Skeletal muscle tissue (tissue), 4 donors: Measurements from ENCODE around the gene NAXD. TPM values are rescaled to one million over a fixed set of nuclear protein-coding genes. Genes with fewer than 3 reads are reported as not detected.
A peak's percentile ranks its signal among the peaks of the same experiment; 100 is the strongest.
"Not testable (repeated sequence)": the region's sequence is repeated elsewhere in the genome, so short reads cannot be mapped to it uniquely, and the experiment has no call there.

Experiments
- H3K27ac ChIP-seq: one replicate; pipeline ENCODE4 v1.7.0; 2013; ENCODE audit warnings: mild to moderate bottlenecking, low read depth, low read length, inconsistent platforms
- H3K27me3 ChIP-seq, 3 donors: one replicate each; pipeline ENCODE4 v1.7.0; 2013; ENCODE audit warnings: low read length in 3 of 3; ENCODE audit not compliant: control insufficient read depth in 3 of 3, insufficient read depth in 3 of 3
- H3K36me3 ChIP-seq, 3 donors: one replicate each; pipeline ENCODE4 v1.7.0; 2013; ENCODE audit warnings: low read length in 3 of 3; ENCODE audit not compliant: control insufficient read depth in 3 of 3, insufficient read depth in 3 of 3
- H3K4me1 ChIP-seq, 3 donors: one replicate each; pipeline ENCODE4 v1.7.0; 2013; ENCODE audit warnings: low read length in 3 of 3, mild to moderate bottlenecking in 3 of 3; ENCODE audit not compliant: control insufficient read depth in 3 of 3, insufficient read depth in 3 of 3
- H3K4me3 ChIP-seq, 3 donors: one replicate each; pipeline ENCODE4 v1.7.0; 2013; ENCODE audit warnings: low read length in 3 of 3
- H3K9ac ChIP-seq, 3 donors: one replicate each; pipeline ENCODE4 v1.7.0; 2013; ENCODE audit warnings: low read length in 3 of 3, mild to moderate bottlenecking in 3 of 3, moderate library complexity in 2 of 3, low read depth in 1 of 3
- H3K9me3 ChIP-seq, 3 donors: one replicate each; pipeline ENCODE4 v1.7.0; 2013; ENCODE audit warnings: low read length in 3 of 3; ENCODE audit not compliant: control insufficient read depth in 3 of 3
- total RNA-seq: library from RNA; depleted of rRNA; stranded (reverse); fragments of >200 nt; gene quantifications from one replicate; pipeline ENCODE4 v1.2.3, GENCODE V29; 2014
- donor health status: Osteomylitis.

The NAXD gene
- total RNA-seq, 1 donor from 2014 or later: 13.0 TPM

DNA sequence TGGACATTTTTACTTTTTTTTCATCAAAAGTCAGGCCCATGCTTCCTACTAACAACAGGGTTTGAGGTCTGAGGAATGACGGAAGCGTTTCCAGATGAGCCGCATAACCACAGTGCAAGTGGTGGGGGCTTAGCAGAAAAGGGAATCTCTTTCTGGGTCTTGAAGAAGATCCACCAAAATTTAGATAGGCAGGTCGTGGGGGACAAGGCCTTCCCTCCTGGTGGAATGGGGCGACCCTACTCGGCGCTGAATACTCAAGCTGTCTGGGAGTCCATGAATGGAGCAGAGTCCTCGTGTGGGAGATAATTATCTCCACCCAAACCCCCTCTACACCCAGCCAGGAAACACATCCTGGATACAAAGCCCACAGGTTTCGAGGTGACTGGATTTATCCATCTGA, 53.7 kb downstream of the NAXD start:
- Histone ChIP-seq H3K27me3 (no peaks in the 10 kb centered on the region), H3K9me3 (no peaks in the 10 kb centered on the region), H3K27ac (no peak overlapping the region), H3K4me3 (no peak overlapping the region), H3K9ac (no peak overlapping the region), H3K36me3 (peaks cover 24 to 28% (median 26%) of the 10 kb centered on the region in 3 donors), H3K4me1 (no peaks in the 10 kb centered on the region)

DNA sequence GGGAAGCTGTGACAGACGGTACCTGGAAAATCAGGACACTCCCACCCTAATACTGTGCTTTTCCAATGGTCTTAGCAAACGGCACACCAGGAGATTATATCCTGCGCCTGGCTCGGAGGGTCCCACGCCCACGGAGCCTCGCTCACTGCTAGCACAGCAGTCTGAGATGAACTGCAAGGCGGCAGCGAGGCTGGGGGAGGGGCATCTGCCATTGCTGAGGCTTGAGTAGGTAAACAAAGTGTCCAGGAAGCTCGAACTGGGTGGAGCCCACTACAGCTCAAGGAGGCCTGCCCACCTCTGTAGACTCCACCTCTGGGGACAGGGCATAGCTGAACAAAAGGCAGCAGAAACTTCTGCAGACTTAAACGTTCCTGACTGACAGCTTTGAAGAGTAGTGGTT, 54.5 kb downstream of the NAXD start:
- H3K9ac ChIP-seq: not testable (repeated sequence)
- H3K36me3 ChIP-seq: peaks cover 21 to 26% (median 22%) of the 10 kb centered on the region in 3 donors

DNA sequence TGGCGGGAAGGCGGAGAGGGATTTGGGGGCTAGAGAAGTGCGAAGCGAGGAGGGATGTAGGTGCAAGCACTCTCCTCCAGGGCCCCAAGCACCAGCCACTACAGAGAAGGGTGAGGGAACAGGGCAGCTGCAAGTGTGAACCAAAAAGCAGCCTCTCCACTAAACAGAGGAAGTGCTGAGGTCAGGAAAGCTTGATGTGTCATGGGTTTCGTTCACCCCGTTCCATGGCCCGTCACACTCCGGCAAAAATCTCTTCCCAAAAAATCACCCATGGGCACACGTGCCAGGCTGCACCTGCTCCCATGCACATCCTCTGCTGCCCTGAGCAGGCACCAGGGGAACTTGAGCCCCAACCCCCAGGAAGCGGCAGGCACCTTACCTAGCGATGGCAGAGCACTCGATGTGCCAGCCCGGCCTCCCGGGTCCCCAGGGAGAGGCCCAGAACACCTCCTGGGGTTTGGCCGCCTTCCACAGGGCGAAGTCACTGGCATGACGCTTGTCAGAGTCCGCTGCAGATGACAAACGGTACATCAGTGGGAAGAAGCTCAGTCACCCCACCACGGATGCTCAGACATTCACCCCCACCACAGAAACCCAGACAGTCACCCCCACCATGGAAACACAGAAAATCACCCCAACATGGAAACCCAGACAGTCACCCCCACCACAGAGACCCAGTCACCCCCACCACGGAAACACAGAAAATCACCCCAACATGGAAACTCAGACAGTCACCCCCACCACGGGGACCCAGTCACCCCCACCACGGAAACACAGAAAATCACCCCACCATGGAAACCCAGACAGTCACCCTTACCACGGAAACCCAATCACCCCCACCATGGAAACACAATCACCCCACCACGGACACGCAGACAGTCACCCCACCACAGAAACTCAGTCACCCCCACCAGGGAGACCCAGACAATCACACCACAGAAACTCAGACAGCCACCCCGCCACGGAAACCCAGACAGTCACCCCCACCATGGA, 61.5 kb downstream of the NAXD start:
- Histone ChIP-seq H3K27ac (peak overlapping the region; percentile 12), H3K4me3 (no peak overlapping the region), H3K36me3 (peaks cover 18 to 38% (median 29%) of the 10 kb centered on the region in 3 donors), H3K9ac (no peak overlapping the region), H3K27me3 (no peaks in the 10 kb centered on the region), H3K9me3 (no peaks in the 10 kb centered on the region), H3K4me1 (peaks cover 0 to 3% (median 0%) of the 10 kb centered on the region in 3 donors)

More for the DNA sequence above, 54.5 kb downstream of the NAXD start:
- H3K4me3 ChIP-seq, H3K4me1 ChIP-seq, H3K9me3 ChIP-seq, H3K27me3 ChIP-seq, H3K27ac ChIP-seq: not testable (repeated sequence)

DNA sequence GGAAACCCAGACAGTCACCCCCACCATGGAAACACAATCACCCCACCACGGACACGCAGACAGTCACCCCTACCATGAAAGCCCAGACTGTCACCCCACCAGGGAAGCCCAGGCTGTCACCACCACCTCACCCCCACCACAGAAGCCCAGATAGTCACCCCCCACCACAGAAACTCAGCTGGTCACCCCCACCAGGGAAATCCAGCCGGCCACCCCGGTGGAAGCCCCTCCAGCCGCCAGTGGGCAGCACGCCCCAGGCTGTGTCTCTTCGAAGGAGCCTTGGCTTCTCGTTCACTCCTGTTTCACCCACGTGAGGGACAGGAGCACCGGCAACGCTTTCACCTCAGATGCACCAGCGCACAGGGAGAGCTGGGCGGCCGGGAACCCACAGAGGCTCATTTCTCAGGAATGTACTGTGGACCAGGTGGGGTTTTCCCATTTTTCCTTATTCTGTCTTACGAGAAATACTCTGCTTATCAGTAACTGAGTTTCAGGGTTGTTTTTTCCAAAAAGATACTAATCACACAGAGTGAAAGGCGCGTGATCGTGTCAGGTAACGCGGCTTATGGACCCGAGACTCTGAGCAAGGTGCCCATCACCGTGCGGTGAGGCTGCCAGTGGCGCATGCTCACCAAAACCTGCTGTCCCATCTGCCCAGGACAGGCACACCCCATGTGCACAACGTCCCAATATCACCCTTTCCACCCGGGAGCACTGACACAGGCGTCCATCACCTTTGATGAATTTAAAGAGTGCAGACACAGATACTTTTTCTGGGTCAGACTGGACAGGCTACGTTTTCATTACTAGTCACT, 62.6 kb downstream of the NAXD start:
- Histone ChIP-seq H3K4me3 (no peak overlapping the region), H3K9me3 (no peaks in the 10 kb centered on the region), H3K27ac (no peak overlapping the region), H3K36me3 (peaks cover 23 to 47% (median 37%) of the 10 kb centered on the region in 3 donors), H3K4me1 (peaks cover 0 to 3% (median 0%) of the 10 kb centered on the region in 3 donors), H3K27me3 (no peaks in the 10 kb centered on the region), H3K9ac (no peak overlapping the region)

DNA sequence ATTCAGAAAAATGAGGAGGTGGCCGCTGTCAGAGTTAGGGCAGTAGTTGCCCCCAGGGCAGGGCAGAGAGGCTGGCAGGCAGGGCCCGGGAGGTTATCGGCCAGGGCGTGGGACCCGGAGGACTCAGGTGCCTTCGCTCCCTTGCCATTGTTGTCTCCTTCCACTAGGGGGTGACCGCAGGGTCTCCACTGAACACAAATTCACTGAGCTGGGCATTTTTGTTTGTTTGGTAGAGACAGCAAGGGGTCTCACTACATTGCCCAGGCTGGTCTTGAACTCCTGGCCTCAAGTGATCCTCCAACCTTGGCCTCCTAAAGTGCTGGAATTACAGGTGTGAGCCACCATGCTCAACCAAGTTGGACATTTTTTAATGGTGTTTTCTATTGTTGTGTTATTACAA, 65.5 kb downstream of the NAXD start:
- H3K9ac ChIP-seq: no peak overlapping the region
- no peak overlapping the region for H3K4me3 ChIP-seq
- peaks cover 39 to 63% (median 52%) of the 10 kb centered on the region in 3 donors for H3K36me3 ChIP-seq
- no peaks in the 10 kb centered on the region for H3K27me3 ChIP-seq
- no peak overlapping the region for H3K27ac ChIP-seq
- no peaks in the 10 kb centered on the region for H3K9me3 ChIP-seq
- peaks cover 0 to 3% (median 0%) of the 10 kb centered on the region in 3 donors for H3K4me1 ChIP-seq

DNA sequence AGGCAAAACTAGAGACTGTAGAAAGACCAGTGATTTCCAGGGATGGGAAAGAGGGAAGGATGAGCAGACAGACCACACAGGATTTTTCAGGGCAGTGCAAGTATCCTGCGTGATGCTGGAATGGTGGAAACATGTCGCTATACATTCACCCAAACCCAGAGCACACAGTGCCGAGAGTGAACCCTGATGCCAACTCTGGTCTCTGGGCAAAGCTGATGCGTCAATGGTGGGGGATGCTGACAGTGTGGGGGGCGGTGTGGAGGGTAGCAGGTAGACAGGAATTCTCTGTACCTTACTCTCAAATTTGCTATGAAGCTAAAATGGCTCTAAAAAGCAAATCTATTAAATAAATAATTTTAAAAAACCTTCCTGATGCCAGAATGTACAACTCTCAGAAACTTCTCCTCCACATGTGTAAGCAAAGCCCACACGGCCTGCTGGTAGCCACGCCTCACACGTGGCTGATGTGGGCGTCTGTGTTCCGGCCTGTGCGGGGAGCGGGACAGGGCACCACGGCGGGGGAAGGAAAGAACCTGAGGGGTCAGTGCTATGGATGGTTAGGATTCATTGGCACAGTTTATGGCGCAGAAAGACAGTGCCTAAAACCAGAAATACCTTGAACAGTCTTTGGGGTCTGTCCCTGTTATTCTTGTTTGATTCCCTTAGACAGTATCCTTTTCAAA, 66.7 kb downstream of the NAXD start:
- H3K27ac ChIP-seq: no peak overlapping the region
- H3K9ac ChIP-seq: no peak overlapping the region
- H3K4me3 ChIP-seq: no peak overlapping the region
- no peaks in the 10 kb centered on the region for H3K27me3 ChIP-seq
- no peaks in the 10 kb centered on the region for H3K9me3 ChIP-seq
- H3K36me3 ChIP-seq: peaks cover 32 to 63% (median 48%) of the 10 kb centered on the region in 3 donors
- no peaks in the 10 kb centered on the region for H3K4me1 ChIP-seq

DNA sequence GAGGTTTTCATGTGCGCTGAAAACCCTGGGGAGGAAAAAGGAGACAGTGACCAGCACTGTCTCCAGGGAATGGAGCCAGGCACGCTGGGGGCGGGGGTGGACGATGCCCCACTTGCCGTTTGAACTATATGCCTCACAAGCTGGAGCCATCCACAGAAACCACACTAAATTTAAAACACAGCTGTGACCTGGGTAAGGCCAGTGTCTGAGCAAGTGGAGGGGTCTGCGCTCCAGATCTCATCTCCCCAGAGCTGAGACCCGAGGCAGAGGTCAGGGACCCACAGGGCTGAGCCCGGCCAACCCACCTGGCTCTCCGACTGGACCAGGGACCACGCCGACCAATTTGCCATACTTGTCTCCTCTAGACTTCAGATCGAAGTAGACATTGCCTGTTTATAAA, 67.4 kb downstream of the NAXD start:
- no peaks in the 10 kb centered on the region for H3K27me3 ChIP-seq
- H3K27ac ChIP-seq: no peak overlapping the region
- no peaks in the 10 kb centered on the region for H3K9me3 ChIP-seq
- H3K4me3 ChIP-seq: no peak overlapping the region
- H3K4me1 ChIP-seq: no peaks in the 10 kb centered on the region
- peaks cover 34 to 64% (median 52%) of the 10 kb centered on the region in 3 donors for H3K36me3 ChIP-seq
- H3K9ac ChIP-seq: no peak overlapping the region

DNA sequence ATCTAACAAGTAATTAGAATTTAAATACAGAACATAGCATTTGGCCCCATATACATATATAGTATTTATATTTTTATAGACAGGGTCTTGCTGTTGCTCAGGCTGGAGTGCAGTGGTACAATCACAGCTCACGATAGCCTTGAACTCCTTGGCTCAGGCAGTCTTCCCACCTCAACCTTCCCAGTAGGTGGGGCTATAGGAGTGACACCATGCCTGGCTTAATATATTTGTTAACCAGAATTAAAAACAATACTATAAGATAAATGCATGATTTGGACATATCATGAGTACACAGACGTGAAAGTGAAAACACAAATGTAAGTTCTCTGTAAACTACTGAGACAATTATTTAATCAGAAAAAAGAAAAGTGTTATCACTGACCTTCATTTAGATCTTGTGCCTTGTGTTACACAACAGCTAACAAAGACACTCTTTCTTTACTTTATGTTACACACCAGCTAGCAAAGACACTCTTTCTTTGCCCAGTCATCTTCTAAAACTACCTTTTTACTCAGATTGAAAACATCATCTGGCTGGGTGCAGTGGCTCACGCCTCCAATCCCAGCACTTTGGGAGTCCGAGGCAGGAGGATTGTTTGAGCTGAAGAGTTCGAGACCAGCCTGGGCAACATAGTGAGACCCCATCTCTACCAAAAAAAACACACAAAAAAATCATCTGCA, 68.0 kb downstream of the NAXD start:
- no peak overlapping the region for H3K27ac ChIP-seq
- no peaks in the 10 kb centered on the region for H3K9me3 ChIP-seq
- peaks cover 35 to 60% (median 55%) of the 10 kb centered on the region in 3 donors for H3K36me3 ChIP-seq

DNA sequence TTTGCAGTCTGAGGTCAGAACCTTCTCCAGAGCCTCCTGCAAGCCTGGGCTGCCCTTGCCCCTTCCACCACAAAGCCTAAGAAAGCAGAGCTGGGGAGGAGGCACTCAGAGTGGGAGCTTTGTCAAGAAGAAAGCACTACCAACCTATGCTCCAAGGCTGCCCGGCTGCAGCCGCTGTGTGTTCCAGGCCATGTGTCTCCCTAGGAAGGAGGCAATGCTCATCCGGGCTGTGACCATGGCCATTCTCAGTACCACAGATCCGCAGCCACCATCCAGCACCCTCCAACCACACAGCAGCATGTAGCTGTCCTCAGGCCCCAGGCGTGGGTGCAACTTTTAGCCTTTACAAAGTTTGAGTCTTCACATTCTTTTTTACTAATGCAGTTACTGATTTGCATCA, 68.6 kb downstream of the NAXD start:
- no peaks in the 10 kb centered on the region for H3K27me3 ChIP-seq
- H3K36me3 ChIP-seq: peaks cover 32 to 56% (median 50%) of the 10 kb centered on the region in 3 donors
- H3K9ac ChIP-seq: peak overlapping the region in 1 of 3 donors; percentile 21

More for the DNA sequence above, 68.0 kb downstream of the NAXD start:
- no peaks in the 10 kb centered on the region for H3K4me1 ChIP-seq
- no peak overlapping the region for H3K4me3 ChIP-seq
- no peaks in the 10 kb centered on the region for H3K27me3 ChIP-seq
- H3K9ac ChIP-seq: no peak overlapping the region

More for the DNA sequence above, 68.6 kb downstream of the NAXD start:
- Histone ChIP-seq H3K9me3 (no peaks in the 10 kb centered on the region), H3K27ac (no peak overlapping the region), H3K4me3 (no peak overlapping the region), H3K4me1 (no peaks in the 10 kb centered on the region)
